Fibroblast of skin of right biceps (primary cell): Measurements from ENCODE around the gene LCE1F.

Source experiments
- DNase-seq: peaks from one replicate; pipeline ENCODE4 v3.0.0-alpha.2; 2013

LCE1F gene

GRCh38 chr1:152777510-152778137 is 2.7 kb downstream of the LCE1F start:
- no peak for DNase-seq

- DNase-seq: no peak
Observed at GRCh38 chr1:152783095-152783494, 8.2 kb downstream of the LCE1F start.

- no peak for DNase-seq
Observed at GRCh38 chr1:152786077-152786476, 11.1 kb downstream of the LCE1F start, which contains the start of gene LCE1E. Gene LCE1E (plus strand): TSS chr1:152786257. CDS start chr1:152787300, 1,043 bp downstream.

- DNase-seq: no peak
Observed at GRCh38 chr1:152795686-152796085, 20.7 kb downstream of the LCE1F start.

GRCh38 chr1:152796421-152796820 is 21.5 kb downstream of the LCE1F start, which contains the start of gene LCE1D:
Gene LCE1D (plus strand): TSS chr1:152796721. CDS start chr1:152797795, 1,074 bp downstream.
- no peak for DNase-seq

GRCh38 chr1:152801333-152801732 is 26.4 kb downstream of the LCE1F start:
- DNase-seq: no peak

GRCh38 chr1:152806576-152806975 is 31.6 kb downstream of the LCE1F start, which contains the start of gene LCE1C:
Gene LCE1C (minus strand): TSS chr1:152806651. CDS start chr1:152805478, 1,173 bp downstream.
- DNase-seq: no peak

- no peak for DNase-seq
Observed at GRCh38 chr1:152811050-152811449, 36.1 kb downstream of the LCE1F start.

- no peak for DNase-seq
Observed at GRCh38 chr1:152811671-152812070, 36.7 kb downstream of the LCE1F start, which contains the start of gene LCE1B. Gene LCE1B (plus strand): TSS chr1:152811971. CDS start chr1:152812447, 476 bp downstream.

- DNase-seq: no peak
Observed at GRCh38 chr1:152817309-152817708, 42.4 kb downstream of the LCE1F start.

GRCh38 chr1:152823294-152823693 is 48.4 kb downstream of the LCE1F start:
- no peak for DNase-seq

- DNase-seq: no peak
Observed at GRCh38 chr1:152824964-152825363, 50.0 kb downstream of the LCE1F start.
